Sigmoid colon (tissue), 3 donors: ENCODE results near the gene JUND.

ENCODE experiments used
- POLR2A ChIP-seq, 2 donors: fragments of 450-650 bp; IDR thresholded peaks; one replicate each; pipeline ENCODE4 v1.6.1; 2016; ENCODE audit warnings: antibody characterized with exemption in 2 of 2, mild to moderate bottlenecking in 2 of 2, moderate library complexity in 2 of 2
- TF ChIP-seq, protein P1 (sequence below), 4 experiments: fragments of 450-650 bp in 3 of 4; fragments of 200-600 bp in 1 of 4; IDR thresholded peaks; one replicate each; pipeline ENCODE4 v1.5.1; 2016 to 2019; ENCODE audit warnings: antibody characterized with exemption in 4 of 4, mild to moderate bottlenecking in 3 of 4, moderate library complexity in 2 of 4

DNA sequence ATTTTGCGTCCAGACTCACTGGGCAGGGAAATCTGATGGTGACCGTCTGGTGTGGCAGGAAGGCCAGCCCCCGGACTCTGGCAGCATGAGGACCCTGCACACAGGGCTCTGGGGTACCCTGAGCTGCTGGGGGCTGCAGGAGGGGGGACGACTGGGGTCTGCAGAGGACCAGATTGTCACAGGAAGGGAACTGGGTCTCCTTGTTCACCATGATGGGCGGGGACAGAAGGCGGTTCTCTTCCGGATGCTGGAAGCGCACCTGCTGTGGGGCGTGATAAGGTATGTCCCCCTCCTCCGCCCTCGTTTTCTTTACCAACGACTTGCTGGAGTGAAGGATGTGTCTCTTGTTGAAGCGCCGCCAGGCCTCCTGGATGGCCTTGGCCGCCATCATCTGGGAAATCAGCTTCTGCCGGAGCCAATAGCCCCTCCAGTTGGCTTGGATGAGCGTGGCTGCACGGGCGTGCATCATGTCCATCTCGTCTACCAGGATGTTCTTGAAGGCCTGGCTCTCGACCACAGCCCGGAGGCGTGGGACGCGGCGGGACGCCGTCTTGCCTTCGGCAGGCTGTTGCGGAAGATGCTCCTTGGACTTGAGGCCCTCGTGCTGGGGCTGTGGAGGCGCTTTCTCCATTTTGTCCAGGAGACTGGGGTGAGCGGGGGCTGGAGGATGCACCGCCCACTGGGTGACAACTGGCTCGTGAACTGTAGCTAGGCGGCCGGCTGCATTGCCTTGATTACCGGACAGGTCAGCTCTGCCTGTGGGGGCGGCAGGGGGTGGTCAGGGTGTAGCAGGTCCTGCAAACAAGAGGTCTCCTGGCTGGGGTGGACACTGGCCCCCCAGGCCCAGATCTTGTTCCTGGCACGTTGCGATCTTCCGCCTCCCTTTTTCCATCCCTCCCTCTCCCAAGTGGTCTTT, 14.4 kb downstream of the JUND start:
- TF ChIP-seq, protein P1, sequence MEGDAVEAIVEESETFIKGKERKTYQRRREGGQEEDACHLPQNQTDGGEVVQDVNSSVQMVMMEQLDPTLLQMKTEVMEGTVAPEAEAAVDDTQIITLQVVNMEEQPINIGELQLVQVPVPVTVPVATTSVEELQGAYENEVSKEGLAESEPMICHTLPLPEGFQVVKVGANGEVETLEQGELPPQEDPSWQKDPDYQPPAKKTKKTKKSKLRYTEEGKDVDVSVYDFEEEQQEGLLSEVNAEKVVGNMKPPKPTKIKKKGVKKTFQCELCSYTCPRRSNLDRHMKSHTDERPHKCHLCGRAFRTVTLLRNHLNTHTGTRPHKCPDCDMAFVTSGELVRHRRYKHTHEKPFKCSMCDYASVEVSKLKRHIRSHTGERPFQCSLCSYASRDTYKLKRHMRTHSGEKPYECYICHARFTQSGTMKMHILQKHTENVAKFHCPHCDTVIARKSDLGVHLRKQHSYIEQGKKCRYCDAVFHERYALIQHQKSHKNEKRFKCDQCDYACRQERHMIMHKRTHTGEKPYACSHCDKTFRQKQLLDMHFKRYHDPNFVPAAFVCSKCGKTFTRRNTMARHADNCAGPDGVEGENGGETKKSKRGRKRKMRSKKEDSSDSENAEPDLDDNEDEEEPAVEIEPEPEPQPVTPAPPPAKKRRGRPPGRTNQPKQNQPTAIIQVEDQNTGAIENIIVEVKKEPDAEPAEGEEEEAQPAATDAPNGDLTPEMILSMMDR (IDR thresholded peaks at IDR 0.05), result no peak
- no peak for TF ChIP-seq POLR2A (IDR thresholded peaks at IDR 0.05)
